RWPE1 (cell line): ENCODE measurements around the gene SEPHS2.

ENCODE experiments used
- CTCF ChIA-PET: fragments of 350-600 bp; sonication (Branson Sonifier 250); formaldehyde crosslinking; extraction: SDS; loops from one replicate; lab custom pipeline; 2021; lab: Yijun Ruan, JAX
- POLR2A ChIA-PET: fragments of 400-600 bp; formaldehyde crosslinking; extraction: SDS; loops from one replicate; lab custom pipeline; 2020; ENCODE audit warnings: antibody characterized with exemption; ENCODE audit not compliant: low non-redundant PET; lab: Yijun Ruan, JAX
- DNase-seq: peaks from one replicate; pipeline ENCODE4 v3.0.0; 2012; ENCODE audit warnings: low spot score
- H3K27ac ChIP-seq: fragments of 450-650 bp; 2 replicates; pipeline ENCODE4 v1.5.1; 2017
- TF ChIP-seq, protein P1 (sequence below): fragments of 450-650 bp; conservative IDR thresholded peaks from 2 replicates; pipeline ENCODE4 v1.5.1; 2017; ENCODE audit warnings: low read depth, mild to moderate bottlenecking

Gene SEPHS2

GRCh38 chr16:30428055-30428454 lies 17.6 kb downstream of the SEPHS2 start:
- DNase-seq: no peak
- TF ChIP-seq, protein P1, sequence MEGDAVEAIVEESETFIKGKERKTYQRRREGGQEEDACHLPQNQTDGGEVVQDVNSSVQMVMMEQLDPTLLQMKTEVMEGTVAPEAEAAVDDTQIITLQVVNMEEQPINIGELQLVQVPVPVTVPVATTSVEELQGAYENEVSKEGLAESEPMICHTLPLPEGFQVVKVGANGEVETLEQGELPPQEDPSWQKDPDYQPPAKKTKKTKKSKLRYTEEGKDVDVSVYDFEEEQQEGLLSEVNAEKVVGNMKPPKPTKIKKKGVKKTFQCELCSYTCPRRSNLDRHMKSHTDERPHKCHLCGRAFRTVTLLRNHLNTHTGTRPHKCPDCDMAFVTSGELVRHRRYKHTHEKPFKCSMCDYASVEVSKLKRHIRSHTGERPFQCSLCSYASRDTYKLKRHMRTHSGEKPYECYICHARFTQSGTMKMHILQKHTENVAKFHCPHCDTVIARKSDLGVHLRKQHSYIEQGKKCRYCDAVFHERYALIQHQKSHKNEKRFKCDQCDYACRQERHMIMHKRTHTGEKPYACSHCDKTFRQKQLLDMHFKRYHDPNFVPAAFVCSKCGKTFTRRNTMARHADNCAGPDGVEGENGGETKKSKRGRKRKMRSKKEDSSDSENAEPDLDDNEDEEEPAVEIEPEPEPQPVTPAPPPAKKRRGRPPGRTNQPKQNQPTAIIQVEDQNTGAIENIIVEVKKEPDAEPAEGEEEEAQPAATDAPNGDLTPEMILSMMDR: no peak
- POLR2A ChIA-PET: no interaction called here
- peak overlapping the region; percentile 71 for H3K27ac ChIP-seq
- CTCF ChIA-PET: no interaction called here

DNA sequence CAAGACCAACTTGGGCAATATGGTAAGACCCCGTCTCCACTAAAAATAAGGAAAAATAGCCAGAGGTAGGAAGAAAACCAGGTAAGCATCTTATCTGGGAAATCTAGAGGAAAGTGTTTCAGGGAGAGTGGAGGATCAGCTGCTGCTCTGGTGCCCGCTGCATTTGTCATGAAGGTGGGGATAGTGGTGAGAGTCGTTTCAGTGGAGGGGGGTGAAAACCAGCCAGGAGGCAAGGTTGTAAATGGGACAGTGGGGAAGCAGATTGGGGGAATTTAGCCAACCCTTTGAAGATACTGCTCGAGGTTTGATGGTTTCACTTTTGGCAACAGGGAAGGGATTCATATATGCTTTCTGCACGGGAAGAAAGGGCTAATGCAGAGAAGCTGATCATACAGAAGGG lies 24.7 kb downstream of the SEPHS2 start:
- peak overlapping the region; percentile 86 for H3K27ac ChIP-seq
- ChIA-PET POLR2A (no interaction called here), CTCF (interaction anchor here (0.6 to 1.3 kb wide), 2 partner anchors 9 to 177 kb away, joined by 3 to 6 read pairs; partner anchors contain the start of gene DCTPP1)
- DNase-seq: no peak
- TF ChIP-seq, protein P1: no peak

DNA sequence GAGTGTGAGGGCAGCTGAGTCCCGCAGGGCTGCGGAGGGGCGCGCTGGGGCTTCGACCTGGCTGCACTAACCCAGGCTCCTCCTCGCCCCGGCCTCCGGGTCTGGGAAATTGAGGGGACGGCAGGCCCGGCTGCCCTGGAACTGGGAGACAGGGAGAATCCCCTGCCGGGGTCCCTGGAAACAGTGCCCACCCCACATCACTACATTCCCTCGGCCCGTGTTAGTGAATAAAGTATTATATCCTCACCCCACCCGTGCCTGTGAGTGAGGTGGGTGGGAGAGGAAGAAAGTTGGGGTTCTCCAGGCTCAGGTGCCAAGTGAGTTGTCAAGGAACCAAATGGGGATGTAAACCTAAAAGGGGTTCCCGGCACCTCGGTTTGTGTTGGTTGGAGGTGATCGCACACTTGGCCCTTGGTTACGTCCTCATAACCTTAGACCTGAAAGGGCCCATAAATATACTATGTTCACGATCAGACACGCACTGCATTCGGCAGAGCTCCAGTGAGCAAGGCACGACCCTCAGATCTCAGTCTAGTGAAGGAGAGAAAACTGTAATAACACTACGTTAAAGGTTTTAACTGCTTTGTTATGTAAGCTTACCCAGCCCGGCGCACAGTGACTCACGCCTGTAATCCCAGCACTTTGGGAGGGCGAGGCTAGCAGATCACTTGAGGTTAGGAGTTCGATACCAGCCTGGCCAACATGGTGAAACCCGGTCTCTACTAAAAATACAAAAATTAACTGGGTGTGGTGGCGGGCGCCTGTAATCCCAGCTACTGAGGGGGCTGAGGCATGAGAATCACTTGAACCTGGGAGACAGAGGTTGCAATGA lies 27.1 kb downstream of the SEPHS2 start:
- ChIA-PET POLR2A (interaction anchor here (0.6 to 1.0 kb wide), 4 partner anchors 8 to 268 kb away, joined by 3 to 8 read pairs (median 4); partner anchors contain the start of gene FBRS), CTCF (interaction anchor here (1.2 to 2.2 kb wide), 3 partner anchors 9 to 43 kb away, joined by 3 to 14 read pairs (median 5); partner anchors contain the start of gene ZNF771)
- TF ChIP-seq, protein P1: no peak
- peak overlapping the region; percentile 86 for H3K27ac ChIP-seq
- no peak for DNase-seq

GRCh38 chr16:30417529-30418349 lies 27.9 kb downstream of the SEPHS2 start:
- peak overlapping the region; percentile 86 for H3K27ac ChIP-seq
- DNase-seq: peak; percentile 80
- CTCF ChIA-PET: interaction anchor here (0.6 to 2.2 kb wide), 4 partner anchors 8 to 210 kb away, joined by 3 to 14 read pairs (median 4); partner anchors contain the start of gene ZNF771

DNA sequence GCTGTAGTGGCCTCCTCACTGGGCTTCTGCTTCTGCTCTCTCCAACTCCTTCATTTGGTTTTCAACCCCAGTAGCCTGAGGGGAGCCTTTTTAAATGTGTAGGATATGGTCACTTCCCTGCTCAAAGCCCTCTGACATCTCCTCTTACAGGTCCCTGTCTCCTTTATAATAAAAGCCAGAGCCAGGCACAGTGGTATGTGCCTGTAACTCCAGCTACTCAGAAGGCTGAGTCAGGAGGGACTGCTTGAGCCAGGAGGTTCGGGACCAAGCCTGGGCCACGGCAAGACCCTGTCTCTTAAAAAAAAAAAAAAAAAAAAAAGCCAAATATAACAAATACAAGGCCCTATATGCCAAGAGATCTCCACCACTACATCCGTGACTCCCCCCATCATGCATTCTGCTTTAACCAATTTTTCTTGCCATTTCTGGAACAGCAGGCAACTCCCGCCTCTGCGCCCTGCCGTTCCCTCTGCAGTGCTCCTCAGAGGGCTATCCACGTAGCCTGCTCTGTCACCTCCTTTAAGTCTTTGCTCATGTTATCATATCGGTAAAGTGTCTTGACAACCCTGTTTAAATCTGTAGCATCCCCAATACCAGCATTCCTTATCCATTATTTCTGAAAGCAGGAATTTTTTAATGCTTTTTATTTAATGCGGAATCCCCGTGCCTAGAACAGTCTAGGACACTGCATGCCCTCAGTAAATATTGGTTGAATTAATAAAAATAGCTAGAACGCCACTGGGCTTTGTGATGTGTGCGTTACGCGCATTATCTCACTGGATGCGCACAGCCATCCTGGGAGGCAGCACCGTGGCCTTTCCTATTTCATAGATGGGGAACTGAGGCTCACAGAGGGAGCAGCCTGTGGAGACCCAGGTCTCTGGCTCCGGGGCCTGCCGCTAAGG lies 28.8 kb downstream of the SEPHS2 start:
- POLR2A ChIA-PET: interaction anchor here (1.0 kb wide), 1 partner anchor 269 kb away, joined by 6 read pairs; no protein-coding TSS in a partner anchor
- TF ChIP-seq, protein P1: no peak
- H3K27ac ChIP-seq: peak overlapping the region; percentile 86
- CTCF ChIA-PET: interaction anchor here (2.2 kb wide), 1 partner anchor 7 kb away, joined by 14 read pairs; no protein-coding TSS in a partner anchor
- no peak for DNase-seq

More at GRCh38 chr16:30417529-30418349, 27.9 kb downstream of the SEPHS2 start:
- POLR2A ChIA-PET: interaction anchor here (0.6 to 1.0 kb wide), 4 partner anchors 9 to 268 kb away, joined by 3 to 8 read pairs (median 4); partner anchors contain the start of gene FBRS
- TF ChIP-seq, protein P1: no peak
